HG03354 (cell line): ENCODE data around the gene PTPRO.

Source experiments
- ATAC-seq: cut with Tn5 transposase; IDR thresholded peaks from one replicate; pipeline ENCODE4 v1.9.1; 2021; ENCODE audit warnings: mild to moderate bottlenecking; ENCODE audit not compliant: unreplicated experiment, poor library complexity, severe bottlenecking

PTPRO gene

DNA sequence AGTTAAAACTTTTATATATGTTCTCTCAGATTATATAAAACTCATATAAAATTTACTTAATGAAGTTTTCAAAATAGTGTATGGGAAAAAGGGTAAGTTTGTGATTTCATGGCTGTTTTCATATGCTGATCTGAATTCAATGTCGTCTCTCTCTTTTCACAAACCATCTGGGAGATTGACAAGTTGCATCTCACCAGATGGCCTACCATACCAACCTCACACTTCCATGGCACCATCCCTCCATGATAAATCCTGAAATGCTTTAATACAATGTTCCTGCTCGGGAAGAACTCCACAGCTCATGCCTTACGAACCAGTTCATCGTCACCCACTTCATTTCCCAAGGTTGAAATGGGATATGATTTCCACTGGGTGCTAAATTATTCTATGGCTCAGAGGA is 22.3 kb downstream of the PTPRO start:
- no peak for ATAC-seq

DNA sequence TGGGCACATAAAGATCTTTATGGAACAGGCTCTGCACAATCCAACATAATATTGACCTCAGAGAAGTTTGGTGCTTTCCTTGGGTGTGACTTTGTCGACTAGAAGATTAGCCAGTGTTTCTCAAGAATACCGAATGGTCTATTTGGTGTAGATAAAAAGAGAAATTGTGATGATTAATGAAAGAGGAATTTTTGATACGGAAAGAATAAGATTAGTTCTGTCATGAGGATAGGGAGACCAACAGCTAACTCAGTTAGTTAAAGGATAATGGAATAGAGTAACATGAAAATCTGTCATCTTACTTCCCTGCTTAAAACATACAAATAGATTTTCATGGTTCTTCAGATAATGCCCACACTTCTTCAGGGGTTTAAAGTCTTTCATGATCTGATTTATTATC is 24.2 kb downstream of the PTPRO start:
- ATAC-seq = no peak

DNA sequence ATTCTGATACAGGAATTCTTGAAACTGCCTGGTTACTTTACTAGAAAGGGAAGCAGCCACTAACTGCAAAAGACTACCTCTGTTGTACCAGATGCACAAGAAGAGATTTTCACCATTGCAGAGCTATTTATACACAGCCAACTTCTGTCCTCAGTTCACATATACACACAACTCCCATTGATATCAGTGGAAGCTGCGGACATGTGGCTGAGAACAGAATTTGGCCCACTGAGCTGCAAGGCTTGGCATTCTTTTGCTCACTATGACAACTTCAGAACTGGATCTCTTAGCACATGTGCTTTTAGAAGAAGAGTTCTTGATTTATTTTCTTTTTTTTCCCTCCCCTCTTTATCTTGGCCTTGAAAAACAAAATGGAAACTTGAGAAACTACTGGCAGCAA is 28.3 kb downstream of the PTPRO start:
- ATAC-seq = no peak

DNA sequence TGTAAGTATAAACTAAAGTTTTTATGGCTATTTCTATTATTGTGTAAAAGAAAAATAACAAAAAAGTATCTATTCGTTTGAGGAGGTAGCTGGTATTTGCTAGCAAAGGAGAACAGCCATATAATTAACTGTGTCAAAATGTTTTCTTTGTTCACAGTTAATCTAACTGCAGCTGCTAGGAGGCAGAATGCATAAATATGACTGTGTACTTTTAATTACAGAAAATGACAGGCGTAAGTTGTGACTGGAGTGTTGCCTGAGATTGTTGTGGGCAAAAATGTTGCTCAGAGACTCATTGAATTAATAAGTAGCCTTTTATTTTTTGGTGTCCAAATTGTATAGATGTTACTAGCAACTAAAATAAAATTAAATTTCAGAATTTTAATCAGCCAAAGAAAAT is 33.5 kb downstream of the PTPRO start:
- no peak for ATAC-seq

DNA sequence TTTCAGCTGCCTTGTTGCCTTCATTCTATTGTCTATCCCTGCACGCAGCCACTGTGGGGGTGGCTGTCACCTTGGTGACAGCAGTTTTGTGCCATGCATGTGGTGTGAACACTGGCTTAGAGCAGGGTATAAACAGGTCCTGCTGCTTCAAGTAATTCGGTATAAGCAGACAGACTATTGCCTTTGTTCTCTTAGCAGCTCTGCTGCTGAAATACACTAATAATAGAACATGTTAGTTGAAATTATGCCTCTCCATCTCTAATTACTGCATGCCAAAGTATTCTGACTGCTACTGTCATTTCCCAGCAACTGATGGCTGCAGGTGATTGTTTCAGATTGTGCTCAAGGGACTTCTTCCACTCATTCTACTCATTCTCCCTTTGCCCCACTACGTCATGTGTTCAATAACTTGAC is 34.6 kb downstream of the PTPRO start:
- peak; percentile 68 for ATAC-seq

DNA sequence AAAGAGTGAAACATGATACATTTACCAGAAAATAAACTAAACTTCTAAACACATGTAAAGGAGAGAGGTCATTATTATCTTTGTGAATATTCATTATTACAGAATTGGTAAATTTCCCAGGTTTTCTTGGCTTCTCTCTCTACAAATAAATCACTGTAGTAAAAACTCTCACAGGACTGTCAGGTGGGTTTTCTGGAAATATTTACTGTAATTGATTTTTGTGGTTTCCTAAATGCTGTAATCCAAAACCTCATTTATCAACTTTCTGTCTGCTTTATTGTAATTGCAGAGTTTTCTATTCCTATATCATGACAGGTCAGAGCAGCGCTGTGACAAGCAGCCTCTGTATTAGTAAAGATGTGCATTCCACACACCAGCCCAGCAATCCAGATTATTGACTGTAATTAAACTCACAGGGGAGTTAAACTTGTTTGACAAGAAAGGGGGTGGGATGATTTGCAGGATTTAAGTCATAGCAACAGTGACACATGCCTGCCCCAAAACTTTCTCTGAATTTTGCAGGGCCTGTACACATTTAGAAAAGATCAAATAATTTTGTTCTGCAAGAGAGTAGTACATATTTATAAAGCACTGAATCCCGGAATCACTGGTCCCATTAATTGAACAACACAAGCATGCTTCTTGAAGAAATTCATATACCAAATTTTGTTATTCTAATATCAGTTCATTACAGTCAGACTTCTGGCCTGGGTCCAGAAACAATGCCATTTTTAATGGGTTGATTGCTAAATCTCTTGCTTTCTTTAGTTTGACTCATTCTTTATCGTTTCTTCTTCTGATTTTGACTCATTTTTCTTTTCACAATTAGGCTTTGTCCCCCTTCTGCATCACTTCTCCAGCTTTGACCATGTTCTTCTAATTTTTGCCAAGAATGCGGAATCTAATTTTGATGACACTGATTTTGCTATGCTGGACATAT is 42.2 kb downstream of the PTPRO start:
- no peak for ATAC-seq

DNA sequence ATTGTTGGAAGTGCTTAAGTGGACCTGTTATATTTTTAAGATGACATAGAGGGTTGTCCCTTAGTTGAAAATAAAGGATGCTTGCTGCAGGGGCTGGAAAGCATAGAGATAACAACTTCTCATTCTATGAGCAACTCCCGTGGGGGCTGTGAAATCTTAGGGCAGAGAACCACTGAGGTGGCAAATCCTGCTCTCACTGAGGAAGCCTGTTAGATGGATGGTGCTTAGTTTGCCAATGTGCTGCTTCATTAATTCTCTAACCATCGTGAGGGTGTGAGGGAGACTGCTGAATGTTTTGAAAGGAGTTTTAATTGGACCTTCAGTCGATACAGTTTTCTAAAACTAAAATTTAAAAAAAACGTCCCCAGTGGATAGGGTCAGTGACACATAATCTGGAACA is 46.5 kb downstream of the PTPRO start:
- ATAC-seq = no peak

DNA sequence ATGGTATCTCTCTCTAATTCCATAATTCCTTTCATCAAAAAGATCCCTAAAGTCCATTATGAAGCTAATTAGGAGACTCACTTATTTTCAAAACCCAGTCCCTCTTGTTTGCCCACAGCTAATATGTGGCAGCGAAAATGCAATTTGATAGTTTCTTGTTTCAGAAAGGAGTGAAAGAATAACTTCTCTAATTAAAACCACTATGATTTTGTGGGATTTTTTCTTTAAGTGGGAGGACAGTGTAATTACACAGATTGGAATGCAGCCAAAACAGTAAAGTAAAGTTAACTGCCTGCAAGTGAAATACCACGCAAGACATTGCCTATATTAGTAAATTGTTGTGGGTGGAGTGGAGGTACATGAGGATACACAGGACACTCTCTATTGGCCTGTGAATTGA is 50.0 kb downstream of the PTPRO start:
- no peak for ATAC-seq

DNA sequence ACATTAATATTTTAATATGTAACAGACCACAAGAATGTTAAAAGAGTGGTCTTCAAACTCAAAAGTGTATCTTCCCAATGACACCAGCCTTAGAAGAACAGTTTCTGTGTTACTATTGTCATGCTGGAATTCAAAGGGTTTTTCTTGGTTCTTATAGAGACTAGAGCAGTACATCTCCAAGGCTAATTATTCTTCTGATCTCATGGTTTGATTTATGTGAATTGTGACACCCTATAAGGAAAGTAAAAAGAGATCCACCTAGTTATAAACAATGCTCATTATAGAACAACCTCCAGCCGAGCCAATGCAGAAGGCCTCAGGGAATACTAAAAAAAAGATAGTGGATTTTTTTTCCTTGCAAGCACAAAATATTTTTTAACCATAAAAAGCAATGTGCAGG is 65.5 kb downstream of the PTPRO start:
- no peak for ATAC-seq

DNA sequence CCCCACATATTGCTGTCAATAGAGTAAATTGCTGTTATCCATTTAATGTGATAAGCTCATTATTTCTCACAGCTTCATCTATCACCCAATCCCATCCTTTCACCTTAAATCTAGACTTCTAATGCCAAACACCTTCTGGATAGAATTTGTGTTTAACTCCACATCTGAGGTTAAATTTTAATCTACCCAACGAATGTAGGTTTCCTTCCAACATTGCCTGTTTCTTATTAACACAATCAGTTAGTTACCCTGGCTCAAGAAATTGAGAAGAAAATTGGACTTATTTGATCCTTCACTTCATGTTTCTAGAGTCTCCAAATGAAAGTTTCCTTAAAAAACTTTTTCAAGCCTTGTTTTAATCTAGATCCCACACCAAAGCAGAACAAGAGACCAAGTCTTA is 67.3 kb downstream of the PTPRO start:
- ATAC-seq = no peak

DNA sequence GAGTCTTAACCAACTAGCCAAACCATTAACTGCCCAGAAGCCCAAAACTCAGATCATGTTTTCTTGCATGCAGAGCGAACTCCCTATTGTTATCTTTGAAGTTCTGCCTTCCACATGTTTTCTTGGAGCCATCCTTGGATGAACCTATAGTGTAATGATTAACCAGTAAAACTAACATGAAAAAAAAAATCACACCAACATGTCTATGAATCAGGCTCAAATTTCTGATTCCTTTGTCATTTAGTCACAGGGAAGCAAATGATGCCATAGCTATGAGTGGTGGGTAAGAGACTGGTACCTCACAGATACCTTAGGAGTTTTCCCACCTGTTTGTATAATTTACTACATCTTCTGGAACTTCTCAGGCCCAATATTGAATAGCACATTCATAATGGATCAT is 70.7 kb downstream of the PTPRO start:
- ATAC-seq = no peak

DNA sequence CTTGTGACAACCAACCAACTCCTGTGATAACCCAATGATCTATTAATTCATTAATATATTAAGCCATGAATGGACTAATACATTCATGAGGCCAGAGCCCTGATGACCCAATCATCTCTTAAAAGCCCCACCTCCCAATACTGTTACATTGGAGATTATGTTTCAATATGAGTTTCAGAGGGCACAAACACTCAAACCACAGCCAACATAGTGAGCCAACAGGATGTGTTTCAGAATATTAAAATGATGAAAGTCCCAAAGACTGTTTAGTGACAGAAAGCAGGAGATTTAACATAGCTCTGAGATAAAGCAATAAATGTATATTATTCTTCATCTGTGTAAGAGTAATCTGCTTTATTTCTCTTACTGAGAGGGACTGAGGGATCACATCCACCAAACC is 71.7 kb downstream of the PTPRO start:
- no peak for ATAC-seq

DNA sequence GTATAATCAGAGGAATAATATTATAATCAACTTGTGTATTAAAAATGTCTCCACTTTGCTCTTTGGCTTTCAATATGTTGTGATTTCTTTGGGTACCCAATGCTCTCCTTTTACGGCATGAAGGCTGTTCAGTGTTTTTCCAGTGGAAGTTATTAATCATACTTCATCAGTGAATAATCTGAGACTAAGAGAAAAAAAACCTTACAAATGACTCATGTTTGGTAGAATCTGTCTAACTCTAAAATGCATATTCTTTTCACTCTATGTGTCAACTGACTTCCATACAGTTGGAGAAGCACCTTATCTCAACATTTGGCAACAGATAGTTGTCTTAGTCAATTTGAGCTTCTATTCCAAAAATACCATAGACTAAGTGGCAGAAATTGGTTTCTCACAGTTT is 82.2 kb downstream of the PTPRO start:
- no peak for ATAC-seq

DNA sequence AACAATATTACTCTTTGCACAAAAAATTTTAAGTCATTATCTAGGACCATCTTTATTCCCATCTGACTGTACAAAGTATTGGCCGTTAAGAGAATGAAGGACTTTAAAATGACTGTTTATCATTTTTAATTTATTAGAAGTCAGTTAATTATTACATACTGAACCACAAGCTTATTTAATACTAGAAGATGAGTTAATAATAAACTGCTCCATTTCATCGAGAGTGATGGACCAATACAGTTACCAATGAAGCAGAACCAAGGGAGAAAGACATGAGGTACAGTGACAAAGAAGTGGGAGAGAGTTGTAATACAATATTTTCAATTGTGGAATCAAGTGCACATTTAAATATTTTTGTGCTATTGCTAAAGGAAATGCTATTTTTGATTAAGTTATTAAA is 83.3 kb downstream of the PTPRO start:
- no peak for ATAC-seq

DNA sequence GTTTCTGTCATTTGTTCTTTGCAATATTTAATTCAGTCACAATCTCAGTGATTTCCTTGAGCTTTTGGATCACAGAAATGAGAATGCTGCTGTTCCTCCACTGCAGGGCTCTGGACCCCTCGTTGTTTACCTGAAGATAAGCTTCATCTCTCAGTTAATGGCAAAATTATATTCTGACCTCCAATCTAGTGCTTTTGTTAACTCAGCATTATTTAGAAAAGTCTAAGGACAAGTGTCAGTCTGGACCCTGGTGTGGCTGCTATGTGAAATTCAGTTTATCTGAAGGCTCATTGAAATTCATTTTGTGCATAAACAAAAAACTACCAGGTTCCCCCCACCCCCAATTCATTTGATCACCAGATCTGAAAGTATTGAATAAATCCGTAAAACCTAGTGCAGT is 84.7 kb downstream of the PTPRO start:
- no peak for ATAC-seq

DNA sequence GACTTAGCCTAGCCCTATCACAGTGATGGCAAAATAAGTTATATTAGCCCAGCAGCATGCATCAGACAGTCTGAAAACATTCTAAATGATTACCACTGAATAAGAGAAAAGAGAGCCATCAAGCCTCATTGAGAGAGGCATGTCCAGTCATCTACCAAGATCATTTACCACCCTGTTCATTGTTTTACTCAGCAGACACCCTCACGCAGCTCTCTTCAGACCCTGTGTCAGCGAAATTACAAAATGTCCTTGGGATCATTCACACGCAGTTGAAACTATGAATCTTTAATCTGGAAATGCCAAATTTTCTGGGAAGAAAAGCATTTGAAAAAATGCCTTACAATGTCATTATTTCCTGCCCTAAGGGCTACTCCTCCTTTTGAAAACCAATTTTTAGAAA is 89.5 kb downstream of the PTPRO start:
- no peak for ATAC-seq

DNA sequence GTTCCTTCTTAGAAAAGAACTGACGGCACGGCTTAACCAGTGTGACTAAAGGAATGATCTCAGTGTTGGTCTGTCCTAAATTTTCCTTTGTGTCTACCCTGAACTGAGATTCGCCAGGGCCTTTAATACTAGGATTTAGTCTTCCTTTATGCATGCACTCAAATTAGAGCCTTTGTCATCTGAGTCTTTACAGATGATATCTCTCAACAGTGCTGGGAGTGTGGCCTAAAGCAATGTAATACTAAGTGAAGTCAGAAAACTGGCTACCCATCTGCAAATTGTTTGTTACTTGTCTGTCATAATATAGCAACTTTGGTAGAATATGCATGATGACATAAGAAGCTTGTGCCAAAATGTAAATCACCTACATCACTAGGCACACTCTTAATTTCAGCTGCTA is 95.4 kb downstream of the PTPRO start:
- no peak for ATAC-seq

DNA sequence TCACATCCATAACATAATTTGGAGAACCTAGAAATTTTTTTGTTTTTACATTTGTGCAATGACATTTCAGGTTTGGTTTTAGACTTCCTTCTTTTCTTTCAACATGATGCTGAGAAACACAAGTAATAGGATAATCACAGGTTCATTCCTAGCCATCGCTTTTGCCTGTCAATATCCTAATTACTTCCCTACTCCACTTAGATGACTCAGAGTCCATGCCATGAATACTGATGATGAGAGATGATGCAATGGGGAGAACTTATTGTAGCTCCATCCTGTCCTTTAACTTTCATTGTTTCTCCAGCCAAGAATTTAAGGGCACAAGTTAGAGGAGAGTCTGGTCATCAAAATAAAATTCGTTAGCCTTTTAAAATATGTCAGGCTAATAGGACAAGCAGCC is 101.3 kb downstream of the PTPRO start:
- ATAC-seq = no peak

DNA sequence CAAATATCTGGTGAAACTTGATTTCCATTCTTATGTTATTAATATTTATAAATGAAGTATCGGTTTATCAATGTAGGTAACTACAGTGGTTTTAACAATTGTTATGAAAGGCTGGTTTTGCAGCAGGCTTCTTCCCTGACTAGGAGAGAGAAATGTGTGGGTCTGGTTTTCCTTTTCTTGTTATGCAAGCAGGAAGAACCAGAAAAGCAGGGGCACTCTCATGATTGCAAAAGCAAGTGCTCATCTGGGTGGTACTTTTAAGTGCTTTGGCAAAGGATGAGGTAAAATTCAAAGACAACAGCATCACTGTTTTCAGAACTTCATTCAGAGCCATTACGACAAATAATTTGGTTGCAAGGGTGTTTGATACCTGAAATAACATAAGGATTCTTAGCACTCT is 105.6 kb downstream of the PTPRO start:
- no peak for ATAC-seq

DNA sequence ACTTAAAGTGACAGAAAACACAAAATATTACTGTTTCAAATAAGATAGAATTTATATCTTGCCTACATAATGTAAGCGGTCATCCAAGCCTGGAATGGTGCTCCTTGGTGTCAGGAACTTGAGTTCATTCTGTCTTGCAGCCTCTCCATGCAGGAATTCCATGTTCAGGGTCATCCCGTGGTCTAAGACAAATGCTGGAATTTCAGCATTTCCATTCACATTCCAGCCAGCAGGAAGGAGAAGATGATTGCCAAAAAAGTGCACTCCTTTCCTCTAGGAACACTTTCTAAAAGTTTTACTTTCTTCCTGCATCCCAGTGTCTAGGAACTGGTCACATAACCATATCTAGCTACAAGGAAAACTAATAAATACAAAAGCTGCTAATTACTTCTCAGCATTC is 106.3 kb downstream of the PTPRO start:
- ATAC-seq = no peak

DNA sequence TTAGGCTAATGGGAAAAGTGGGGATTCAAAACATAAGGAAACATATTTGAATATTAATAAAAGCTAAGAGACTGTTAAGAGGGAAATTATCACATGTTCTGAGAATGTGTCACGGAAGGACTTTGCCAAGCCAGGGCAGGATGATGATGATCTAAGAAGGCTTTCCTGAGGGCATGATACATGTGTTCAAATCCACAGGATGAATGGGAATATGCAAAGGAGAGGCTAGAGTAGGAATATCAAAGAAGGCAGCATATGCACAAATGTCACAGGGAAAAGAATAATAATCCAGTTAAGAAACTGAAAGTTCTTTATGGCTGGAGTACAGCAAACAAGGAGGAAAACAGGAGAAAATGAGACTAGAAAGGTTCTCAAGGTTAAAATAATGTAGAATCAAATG is 107.0 kb downstream of the PTPRO start:
- no peak for ATAC-seq

DNA sequence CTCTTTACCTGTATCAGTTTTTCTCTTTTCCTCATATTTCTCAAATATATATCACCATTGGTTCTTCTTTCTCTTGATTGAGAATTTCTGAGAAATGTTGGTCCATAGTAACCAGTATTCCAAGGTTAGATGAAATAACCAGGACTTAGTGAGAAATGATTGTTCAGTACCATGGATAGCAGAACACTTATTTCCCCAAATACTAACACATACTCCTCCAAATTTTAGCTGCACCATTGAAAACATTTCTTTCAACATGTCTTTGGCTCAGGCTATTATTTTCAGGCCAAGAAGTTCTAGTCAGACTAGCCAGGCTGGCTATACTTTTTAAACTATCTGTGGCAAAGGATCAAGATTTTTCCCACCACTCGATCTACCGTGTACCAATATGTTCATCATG is 113.3 kb downstream of the PTPRO start:
- no peak for ATAC-seq
